A673 (cell line): ENCODE data around the gene CCDC102B.

ENCODE experiments used
- CTCF ChIP-seq: fragments of 300-800, 200-600 bp; sonication (generic); conservative IDR thresholded peaks from 2 replicates; pipeline ENCODE4 v1.5.1; 2017; ENCODE audit warnings: low read depth, mild to moderate bottlenecking, antibody characterized with exemption, low read length, moderate library complexity, mixed read lengths
- EZH2 ChIP-seq: fragments of 200-600 bp; sonication (generic); IDR thresholded peaks from 2 replicates; pipeline ENCODE4 v1.6.1; 2017; ENCODE audit warnings: borderline replicate concordance, low read depth, mild to moderate bottlenecking, mixed read lengths, antibody characterized with exemption, low read length; ENCODE audit not compliant: poor library complexity, severe bottlenecking

DNA sequence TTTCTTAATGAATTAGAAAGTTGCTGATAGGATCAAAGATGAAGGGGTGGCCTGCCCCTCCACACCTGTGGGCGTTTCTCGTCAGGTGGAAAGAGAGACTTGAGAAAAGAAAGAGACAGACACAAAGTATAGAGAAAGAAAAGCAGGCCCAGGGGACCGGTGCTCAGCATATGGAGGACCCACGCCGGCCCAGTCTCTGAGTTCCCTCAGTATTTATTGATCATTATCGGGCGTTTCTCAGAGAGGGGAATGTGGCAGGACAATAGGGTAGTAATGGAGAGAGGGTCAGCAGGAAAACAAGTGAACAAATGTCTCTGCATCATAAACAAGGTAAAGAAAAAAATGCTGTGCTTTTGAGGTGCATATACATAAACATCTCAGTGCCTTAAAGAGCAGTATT is 144.3 kb downstream of the CCDC102B start:
- TF ChIP-seq CTCF (no peak), EZH2 (no peak)
